Activated CD4-positive, CD25-positive, alpha-beta regulatory T cell treated with anti-CD3 and anti-CD28 coated beads, Interleukin-2, amount 50 U/mL, for 24 hours (primary cell): ENCODE data around the gene MT1A.

Source experiments
- ATAC-seq, 2 donors: fragments of 150-1000 bp; cut with Tn5 transposase; one replicate each; pipeline ENCODE4 v1.10.0; 2021; ENCODE audit warnings: mild to moderate bottlenecking in 1 of 2, moderate library complexity in 1 of 2

MT1A gene

GRCh38 chr16:56637814-56638750 is at the start of gene MT1A:
TSS of gene MT1A (plus strand) at chr16:56638666. CDS start at chr16:56638739, 73 bp downstream.
- ATAC-seq: no peak

GRCh38 chr16:56588781-56589140 is 49.7 kb upstream of the MT1A start:
- ATAC-seq: no peak

- peak; percentile 36 to 43 for ATAC-seq
These were observed 49.1 kb upstream of the MT1A start, which contains the start of gene MT3 for GRCh38 chr16:56589141-56590039. TSS of gene MT3 (plus strand) at chr16:56589528. CDS start at chr16:56589591, 63 bp downstream.

GRCh38 chr16:56591377-56592060 is 46.9 kb upstream of the MT1A start:
- no peak for ATAC-seq

- no peak for ATAC-seq
These were observed 44.7 kb upstream of the MT1A start for GRCh38 chr16:56593573-56594291.

GRCh38 chr16:56594292-56594619 is 44.2 kb upstream of the MT1A start:
- no peak for ATAC-seq

GRCh38 chr16:56600398-56600999 is 38.0 kb upstream of the MT1A start:
- ATAC-seq: peak in 1 of 2 donors; percentile 53

GRCh38 chr16:56601325-56601724 is 37.1 kb upstream of the MT1A start:
- ATAC-seq: no peak

- ATAC-seq: no peak
These were observed 34.9 kb upstream of the MT1A start for GRCh38 chr16:56603589-56603988.

- no peak for ATAC-seq
These were observed 33.5 kb upstream of the MT1A start for GRCh38 chr16:56604966-56605365.

- ATAC-seq: no peak
These were observed 33.0 kb upstream of the MT1A start for GRCh38 chr16:56605475-56605874.

GRCh38 chr16:56606071-56606475 is 32.4 kb upstream of the MT1A start:
- ATAC-seq: no peak

GRCh38 chr16:56606476-56607108 is 31.9 kb upstream of the MT1A start:
- no peak for ATAC-seq

GRCh38 chr16:56607109-56607618 is 31.3 kb upstream of the MT1A start:
- no peak for ATAC-seq

- no peak for ATAC-seq
These were observed 30.8 kb upstream of the MT1A start for GRCh38 chr16:56607675-56608042.

- peak; percentile 89 to 90 for ATAC-seq
These were observed 30.2 kb upstream of the MT1A start, which contains the start of gene MT2A for GRCh38 chr16:56608043-56608875. TSS of gene MT2A (plus strand) at chr16:56608584. CDS start at chr16:56608656, 72 bp downstream.

- no peak for ATAC-seq
These were observed 29.5 kb upstream of the MT1A start for GRCh38 chr16:56608876-56609462.

GRCh38 chr16:56609463-56609921 is 29.0 kb upstream of the MT1A start:
- ATAC-seq: peak; percentile 27 to 30

GRCh38 chr16:56610017-56610608 is 28.4 kb upstream of the MT1A start:
- ATAC-seq: peak; percentile 30 to 36
